PC-3 (cell line): ENCODE data around the gene EVL. TPM values are rescaled to one million over a fixed set of nuclear protein-coding genes. Genes with fewer than 3 reads are reported as not detected.

Experiments used
- ATAC-seq: fragments of 200-7000 bp; cut with Tn5 transposase; 2 replicates; pipeline ENCODE4 v1.9.1; 2020; ENCODE audit warnings: mild to moderate bottlenecking, moderate library complexity
- BruUV-seq: library from RNA; stranded (reverse); fragments of 400-500 nt; replicated peaks from 2 replicates; lab custom pipeline; 2021; lab: Mats Ljungman, UMichigan
- CTCF ChIA-PET: fragments of 300-600 bp; sonication (Branson Sonifier 250); formaldehyde crosslinking; loops from one replicate; lab custom pipeline; 2022; ENCODE audit warnings: antibody characterized with exemption; lab: Charles Lee
- POLR2A ChIA-PET: fragments of 300-600 bp; sonication (Branson Sonifier 250); formaldehyde crosslinking; loops from one replicate; lab custom pipeline; 2022; ENCODE audit warnings: antibody characterized with exemption; ENCODE audit not compliant: unreplicated experiment; lab: Charles Lee
- DNase-seq: peaks from one replicate; pipeline ENCODE4 v3.0.0-alpha.2; 2015
- H2AFZ ChIP-seq: fragments of 300-600 bp; sonication (generic); 2 replicates; pipeline ENCODE4 v1.6.0; 2016; ENCODE audit warnings: antibody characterized with exemption, low read length
- H3F3A ChIP-seq: fragments of 300-600 bp; sonication (generic); one replicate; pipeline ENCODE4 v1.6.0; 2017; ENCODE audit warnings: antibody characterized with exemption, low read length, control low read depth, mild to moderate bottlenecking; ENCODE audit not compliant: unreplicated experiment
- H3K27ac ChIP-seq: fragments of 300-600 bp; sonication (generic); 2 replicates; pipeline ENCODE4 v1.5.1; 2016; ENCODE audit warnings: mild to moderate bottlenecking, low read length
- H3K27me3 ChIP-seq: fragments of 300-600 bp; sonication (generic); 2 replicates; pipeline ENCODE4 v1.6.1; 2016; ENCODE audit warnings: low read length, mixed read lengths
- H3K36me3 ChIP-seq: fragments of 300-600 bp; sonication (generic); 2 replicates; pipeline ENCODE4 v1.6.1; 2016; ENCODE audit warnings: low read depth, mixed run types, low read length, mixed read lengths
- H3K4me1 ChIP-seq: fragments of 300-600 bp; sonication (generic); 2 replicates; pipeline ENCODE4 v1.5.1; 2016; ENCODE audit warnings: low read length; ENCODE audit not compliant: insufficient read depth
- H3K4me2 ChIP-seq: fragments of 300-600 bp; sonication (generic); 2 replicates; pipeline ENCODE4 v1.6.0; 2016; ENCODE audit warnings: low read length
- H3K4me3 ChIP-seq: fragments of 300-600 bp; sonication (generic); 2 replicates; pipeline ENCODE4 v1.5.1; 2016; ENCODE audit warnings: mild to moderate bottlenecking, low read length, mixed read lengths
- H3K79me2 ChIP-seq: fragments of 300-600 bp; sonication (generic); 2 replicates; pipeline ENCODE4 v1.6.1; 2017; ENCODE audit warnings: low read length, mixed read lengths
- H3K9ac ChIP-seq: fragments of 300-600 bp; sonication (generic); 2 replicates; pipeline ENCODE4 v1.6.0; 2016; ENCODE audit warnings: mild to moderate bottlenecking, low read length
- H3K9me2 ChIP-seq: fragments of 300-600 bp; sonication (generic); replicated peaks from 2 replicates; pipeline ENCODE4 v1.6.1; 2016; ENCODE audit warnings: mixed run types, low read length, mixed read lengths
- H3K9me3 ChIP-seq: fragments of 300-600 bp; sonication (generic); 2 replicates; pipeline ENCODE4 v1.6.1; 2016; ENCODE audit warnings: low read length, mixed read lengths
- H4K20me1 ChIP-seq: fragments of 300-600 bp; sonication (generic); 2 replicates; pipeline ENCODE4 v1.6.1; 2016; ENCODE audit warnings: low read length, mixed read lengths
- EZH2 ChIP-seq: fragments of 300-600 bp; sonication (generic); IDR thresholded peaks from one replicate; pipeline ENCODE4 v1.6.1; 2017; ENCODE audit warnings: antibody characterized with exemption, mild to moderate bottlenecking, low read length; ENCODE audit not compliant: unreplicated experiment
- EZH2phosphoT487 ChIP-seq: fragments of 300-600 bp; sonication (generic); IDR thresholded peaks from 2 replicates; pipeline ENCODE4 v1.6.1; 2018; ENCODE audit warnings: mild to moderate bottlenecking, antibody characterized with exemption, low read length, borderline replicate concordance
- intact Hi-C: fragments of 100-400 bp; cut with micrococcal nuclease; formaldehyde crosslinking; loops from 2 replicates; pipeline ENCODE4 v1.9.0; 2023
- total RNA-seq: library from RNA; depleted of rRNA; stranded (reverse); fragments of >200 nt; gene quantifications from 2 replicates; pipeline ENCODE4 v1.2.3, GENCODE V29; 2014
- TF ChIP-seq, protein P1 (sequence below): fragments of 300-600 bp; sonication (generic); conservative IDR thresholded peaks from 2 replicates; pipeline ENCODE4 v1.5.1; 2017; ENCODE audit warnings: antibody characterized with exemption, low read depth, mild to moderate bottlenecking, low read length

The EVL gene
- total RNA-seq, 1 experiment from 2014 or later, result 26.5 TPM

DNA sequence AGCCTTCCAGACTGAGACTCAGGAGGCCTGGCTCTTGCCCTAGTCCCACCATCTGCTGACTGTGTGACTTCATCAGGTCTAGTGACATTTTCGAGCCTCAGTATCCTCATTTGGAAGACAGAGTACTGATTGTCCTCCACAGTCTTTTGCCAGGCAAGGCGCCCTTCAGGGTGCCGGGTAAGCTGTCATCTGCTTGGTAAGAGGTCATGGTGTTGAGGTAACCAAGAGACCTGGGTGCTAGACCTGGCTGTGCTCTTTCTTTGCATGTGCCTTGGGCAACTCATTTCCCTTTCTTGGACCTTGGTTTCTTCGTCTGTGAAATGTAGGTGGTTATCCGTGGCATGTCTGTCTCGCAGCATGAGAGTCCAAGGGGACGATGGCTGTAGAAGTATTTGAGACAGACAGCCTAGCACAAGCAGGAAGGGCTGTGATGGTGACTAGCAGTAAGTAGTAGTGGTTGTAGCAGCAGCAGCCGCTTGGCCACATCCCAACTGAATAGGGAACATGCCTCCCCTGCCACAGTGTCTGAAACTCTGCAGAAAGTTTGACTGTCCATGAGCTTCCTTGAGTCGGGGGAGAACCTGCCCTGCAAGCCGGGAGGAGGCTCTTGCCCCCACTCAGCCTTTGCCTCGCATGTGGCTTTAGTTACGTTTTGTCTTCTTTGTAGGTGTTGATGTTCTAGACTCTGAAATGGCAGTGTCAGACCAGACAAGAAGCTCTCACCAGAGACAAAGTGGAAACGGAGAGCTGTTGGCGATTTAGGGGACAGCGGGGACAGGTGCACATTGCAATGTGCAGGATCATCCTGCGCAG lies 40.3 kb downstream of the EVL start:
- intact Hi-C loops, result loop anchor here (5.0 kb wide), 1 partner anchor 73 kb away; no protein-coding TSS in a partner anchor
- ATAC-seq, result no peak
- Histone ChIP-seq H2AFZ (no peak overlapping the region), H3K9ac (no peak overlapping the region), H3K9me3 (no peaks in the 10 kb centered on the region), H4K20me1 (no peaks in the 10 kb centered on the region), H3K79me2 (no peaks in the 10 kb centered on the region), H3K36me3 (no peaks in the 10 kb centered on the region), H3K4me2 (no peak overlapping the region), H3K27me3 (no peaks in the 10 kb centered on the region), H3F3A (no peaks in the 10 kb centered on the region), H3K4me3 (no peak overlapping the region), H3K27ac (no peak overlapping the region), H3K9me2 (no peaks in the 10 kb centered on the region), H3K4me1 (peaks cover 21% of the 10 kb centered on the region)
- DNase-seq, result no peak
- ChIA-PET CTCF (interaction anchor here (0.5 to 0.6 kb wide), 2 partner anchors 140 to 1732 kb away, joined by 3 to 8 read pairs; no protein-coding TSS in a partner anchor), POLR2A (no interaction called here)
- no TSS peak for BruUV-seq
- TF ChIP-seq EZH2phosphoT487 (no peak), EZH2 (no peak)
- TF ChIP-seq, protein P1, sequence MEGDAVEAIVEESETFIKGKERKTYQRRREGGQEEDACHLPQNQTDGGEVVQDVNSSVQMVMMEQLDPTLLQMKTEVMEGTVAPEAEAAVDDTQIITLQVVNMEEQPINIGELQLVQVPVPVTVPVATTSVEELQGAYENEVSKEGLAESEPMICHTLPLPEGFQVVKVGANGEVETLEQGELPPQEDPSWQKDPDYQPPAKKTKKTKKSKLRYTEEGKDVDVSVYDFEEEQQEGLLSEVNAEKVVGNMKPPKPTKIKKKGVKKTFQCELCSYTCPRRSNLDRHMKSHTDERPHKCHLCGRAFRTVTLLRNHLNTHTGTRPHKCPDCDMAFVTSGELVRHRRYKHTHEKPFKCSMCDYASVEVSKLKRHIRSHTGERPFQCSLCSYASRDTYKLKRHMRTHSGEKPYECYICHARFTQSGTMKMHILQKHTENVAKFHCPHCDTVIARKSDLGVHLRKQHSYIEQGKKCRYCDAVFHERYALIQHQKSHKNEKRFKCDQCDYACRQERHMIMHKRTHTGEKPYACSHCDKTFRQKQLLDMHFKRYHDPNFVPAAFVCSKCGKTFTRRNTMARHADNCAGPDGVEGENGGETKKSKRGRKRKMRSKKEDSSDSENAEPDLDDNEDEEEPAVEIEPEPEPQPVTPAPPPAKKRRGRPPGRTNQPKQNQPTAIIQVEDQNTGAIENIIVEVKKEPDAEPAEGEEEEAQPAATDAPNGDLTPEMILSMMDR, result no peak

DNA sequence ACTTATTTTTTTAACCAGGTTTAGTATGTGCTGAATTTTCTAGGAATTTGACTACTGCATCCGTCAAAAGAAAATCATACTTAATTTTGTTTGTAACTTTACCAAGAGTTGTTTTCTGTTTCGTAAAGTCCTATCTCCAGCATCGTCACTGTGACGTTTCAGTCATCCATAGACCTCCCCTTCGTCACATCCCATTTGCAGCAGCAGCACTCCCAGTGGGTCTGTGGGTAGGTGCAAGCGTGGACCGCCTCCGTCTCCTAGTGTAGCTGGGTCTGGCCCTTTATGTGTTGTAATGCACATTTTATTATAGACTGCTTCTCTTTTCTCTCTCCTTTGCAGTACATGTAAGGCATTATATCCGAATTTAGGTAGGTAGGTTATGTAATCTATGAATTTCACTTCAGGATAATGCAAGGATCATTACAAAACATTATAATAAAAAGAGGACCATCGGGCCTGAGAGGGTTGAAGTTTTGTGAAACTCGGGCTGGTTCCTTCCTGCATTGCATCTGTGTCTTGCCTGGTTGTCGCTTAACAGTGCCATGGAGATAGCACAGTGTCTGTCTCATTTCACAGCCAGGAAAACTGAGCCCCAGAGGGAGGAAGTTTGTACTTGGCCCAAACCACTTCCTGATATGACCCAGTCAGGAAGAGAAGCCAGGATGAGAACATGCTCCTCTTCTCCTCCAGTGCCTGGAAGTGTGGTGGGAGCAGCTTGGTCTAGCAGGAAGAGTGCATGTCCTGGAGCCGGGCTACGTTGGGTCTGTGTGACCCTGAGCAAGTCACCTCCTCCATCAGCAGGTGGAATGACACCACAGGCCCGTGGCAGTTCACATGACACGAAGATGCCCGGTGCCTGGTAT lies 41.3 kb downstream of the EVL start:
- no peaks in the 10 kb centered on the region for H3K9me3 ChIP-seq
- H3K79me2 ChIP-seq, result no peaks in the 10 kb centered on the region
- intact Hi-C loops, result loop anchor here (5.0 kb wide), 1 partner anchor 74 kb away; no protein-coding TSS in a partner anchor
- no peaks in the 10 kb centered on the region for H3K9me2 ChIP-seq
- H3K4me2 ChIP-seq, result no peak overlapping the region
- POLR2A ChIA-PET, result no interaction called here
- no peak overlapping the region for H3K9ac ChIP-seq
- peaks cover 21% of the 10 kb centered on the region for H3K4me1 ChIP-seq
- no peaks in the 10 kb centered on the region for H4K20me1 ChIP-seq
- no peaks in the 10 kb centered on the region for H3K27me3 ChIP-seq
- CTCF ChIA-PET, result no interaction called here
- no peak overlapping the region for H3K27ac ChIP-seq
- TF ChIP-seq, protein P1, result no peak
- no peak for TF ChIP-seq EZH2
- no peak for TF ChIP-seq EZH2phosphoT487
- H3K36me3 ChIP-seq, result no peaks in the 10 kb centered on the region
- DNase-seq (no peak), ATAC-seq (no peak)
- no peaks in the 10 kb centered on the region for H3F3A ChIP-seq
- H3K4me3 ChIP-seq, result no peak overlapping the region
- BruUV-seq, result no TSS peak
- no peak overlapping the region for H2AFZ ChIP-seq
